Stomach (tissue), 9 donors: Measurements from ENCODE around the gene TKTL1. TPM values are rescaled to one million over a fixed set of nuclear protein-coding genes. Genes with fewer than 3 reads are reported as not detected.

Experiments
- DNase-seq, 2 donors: peaks; one replicate each; pipeline versions ENCODE4 v3.0.0 to v3.0.0-alpha.2; 2013 to 2019
- H3K27ac ChIP-seq, 5 donors: fragments of 200-600 bp in 4 of 5; sonication (generic) in 4 of 5; one replicate each; pipeline ENCODE4 v1.5.1; 2013 to 2019; ENCODE audit warnings: mild to moderate bottlenecking in 1 of 5, moderate library complexity in 1 of 5
- H3K27me3 ChIP-seq, 3 donors: fragments of 200-600 bp; sonication (generic); one replicate each; pipeline ENCODE4 v1.5.1; 2017 to 2019; ENCODE audit warnings: mixed run types in 1 of 3
- H3K36me3 ChIP-seq, 4 donors: fragments of 200-600 bp; sonication (generic); 1 replicate in 3 of 4; 2 replicates in 1 of 4; pipeline ENCODE4 v1.5.1; 2016 to 2019
- H3K4me1 ChIP-seq, 4 donors: fragments of 200-600 bp; sonication (generic); one replicate each; pipeline ENCODE4 v1.5.1; 2016 to 2019
- H3K4me3 ChIP-seq, 4 donors: fragments of 200-600 bp; sonication (generic) in 3 of 4; one replicate each; pipeline ENCODE4 v1.5.1; 2016 to 2019; ENCODE audit warnings: mild to moderate bottlenecking in 1 of 4
- H3K9me3 ChIP-seq, 4 donors: fragments of 200-600 bp; sonication (generic); one replicate each; pipeline ENCODE4 v1.5.1; 2016 to 2019
- CTCF ChIP-seq, 7 experiments: fragments of 450-650 bp in 4 of 7; fragments of 200-600 bp in 3 of 7; sonication (generic) in 3 of 7; IDR thresholded peaks; one replicate each; pipeline ENCODE4 v1.5.1; 2016 to 2019; ENCODE audit warnings: antibody characterized with exemption in 7 of 7, control low read depth in 2 of 7, mild to moderate bottlenecking in 1 of 7
- EP300 ChIP-seq: sonication (generic); formaldehyde crosslinking; IDR thresholded peaks from one replicate; pipeline ENCODE4 v1.6.1; 2017; ENCODE audit warnings: antibody characterized with exemption
- POLR2A ChIP-seq, 4 donors: fragments of 450-650 bp; IDR thresholded peaks; one replicate each; pipeline ENCODE4 v1.6.1; 2016; ENCODE audit warnings: antibody characterized with exemption in 4 of 4, control low read depth in 2 of 4, mild to moderate bottlenecking in 1 of 4, moderate library complexity in 1 of 4
- POLR2AphosphoS5 ChIP-seq, 3 donors: sonication (generic); formaldehyde crosslinking; IDR thresholded peaks; one replicate each; pipeline ENCODE4 v1.6.1; 2016; ENCODE audit warnings: antibody characterized with exemption in 3 of 3
- WGBS, 5 donors: extraction: QIAGEN DNeasy Blood & Tissue Kit in 3 of 5; methylation state at CpG; one replicate each; pipeline versions ENCODE4 v1.1.5 to v1.1.7; 2013 to 2018; 5-methylcytosine and 5-hydroxymethylcytosine counted together
- intact Hi-C: fragments of 100-400 bp; cut with DNase I; formaldehyde crosslinking; loops from one replicate; pipeline ENCODE4 v1.15.1; 2023; ENCODE audit warnings: low total_unique reads
- polyA plus RNA-seq, 3 donors: library from polyadenylated mRNA; stranded (reverse); fragments of 200-250 nt; gene quantifications; one replicate each; pipeline ENCODE4 v1.2.3, GENCODE V29; 2013
- total RNA-seq, 5 donors: library from RNA; depleted of rRNA; stranded (reverse); fragments of >200 nt; gene quantifications; one replicate each; pipeline versions ENCODE4 v1.1.0 to v1.2.3, GENCODE V29; 2014 to 2016
- donor health status: healthy with polysubstance abuse.
- donor health status: Bipolar disorder and iron deficiency.
- donor health status: healthy.

The TKTL1 gene
- total and polyA plus RNA-seq, 8 donors, result not detected

- Histone ChIP-seq H3K27me3 (no peaks in the 10 kb centered on the region), H3K4me3 (no peak overlapping the region), H3K36me3 (no peaks in the 10 kb centered on the region), H3K4me1 (peaks cover 0 to 11% (median 3%) of the 10 kb centered on the region in 4 donors), H3K27ac (no peak overlapping the region), H3K9me3 (no peaks in the 10 kb centered on the region)
- WGBS, 5 donors, result 23 to 43% (median 31%) methylated on average over 10 to 11 of the region's 11 CpGs
- no peak for DNase-seq
- TF ChIP-seq POLR2AphosphoS5 (IDR thresholded peaks at IDR 0.05) (no peak), CTCF (IDR thresholded peaks at IDR 0.05) (no peak), POLR2A (IDR thresholded peaks at IDR 0.05) (no peak), EP300 (no peak)
- intact Hi-C loops, result no loop called here
Observed at GRCh38 chrX:154327038-154327820, 31.6 kb downstream of the TKTL1 start.

GRCh38 chrX:154328646-154329045 lies 33.1 kb downstream of the TKTL1 start:
- Histone ChIP-seq H3K9me3 (no peaks in the 10 kb centered on the region), H3K27me3 (peaks cover 0 to 5% (median 0%) of the 10 kb centered on the region in 3 donors), H3K4me1 (peaks cover 0 to 11% (median 3%) of the 10 kb centered on the region in 4 donors), H3K27ac (no peak overlapping the region), H3K4me3 (no peak overlapping the region), H3K36me3 (no peaks in the 10 kb centered on the region)
- DNase-seq, result no peak
- WGBS, 5 donors, result 84 to 100% (median 93%) methylated on average over 4 to 5 of the region's 5 CpGs
- TF ChIP-seq CTCF (IDR thresholded peaks at IDR 0.05), result no peak
- TF ChIP-seq EP300, result no peak
- TF ChIP-seq POLR2A (IDR thresholded peaks at IDR 0.05), result no peak
- TF ChIP-seq POLR2AphosphoS5 (IDR thresholded peaks at IDR 0.05), result no peak
- intact Hi-C loops, result no loop called here

GRCh38 chrX:154329294-154329693 lies 33.7 kb downstream of the TKTL1 start:
- intact Hi-C loops, result no loop called here
- Histone ChIP-seq H3K4me3 (no peak overlapping the region), H3K4me1 (peaks cover 0 to 11% (median 3%) of the 10 kb centered on the region in 4 donors), H3K9me3 (no peaks in the 10 kb centered on the region), H3K27ac (no peak overlapping the region), H3K27me3 (peaks cover 0 to 5% (median 0%) of the 10 kb centered on the region in 3 donors), H3K36me3 (no peaks in the 10 kb centered on the region)
- no peak for DNase-seq
- WGBS, 5 donors, result 73 to 87% (median 79%) methylated on average over 8 to 10 of the region's 10 CpGs
- TF ChIP-seq POLR2A (IDR thresholded peaks at IDR 0.05), result no peak
- no peak for TF ChIP-seq CTCF (IDR thresholded peaks at IDR 0.05)
- TF ChIP-seq POLR2AphosphoS5 (IDR thresholded peaks at IDR 0.05), result no peak
- no peak for TF ChIP-seq EP300

GRCh38 chrX:154332561-154332960 lies 37.0 kb downstream of the TKTL1 start:
- Histone ChIP-seq H3K4me1 (no peaks in the 10 kb centered on the region), H3K27ac (no peak overlapping the region), H3K27me3 (peaks cover 0 to 12% (median 0%) of the 10 kb centered on the region in 3 donors), H3K9me3 (no peaks in the 10 kb centered on the region), H3K36me3 (no peaks in the 10 kb centered on the region), H3K4me3 (no peak overlapping the region)
- intact Hi-C loops, result no loop called here
- 87 to 96% (median 94%) methylated on average over 15 to 29 of the region's 29 CpGs for WGBS, 5 donors
- no peak for DNase-seq
- TF ChIP-seq POLR2AphosphoS5 (IDR thresholded peaks at IDR 0.05) (no peak), CTCF (IDR thresholded peaks at IDR 0.05) (no peak), POLR2A (IDR thresholded peaks at IDR 0.05) (no peak), EP300 (no peak)
